Right ventricle myocardium superior (tissue), 1 donor: ENCODE data around the gene AMBRA1. TPM values are rescaled to one million over a fixed set of nuclear protein-coding genes. Genes with fewer than 3 reads are reported as not detected.

ENCODE experiments used
- ATAC-seq: fragments of 200-7000 bp; cut with Tn5 transposase; one replicate; pipeline ENCODE4 v1.9.1; 2020; ENCODE audit warnings: mild to moderate bottlenecking; ENCODE audit not compliant: poor library complexity
- DNase-seq: peaks from one replicate; pipeline ENCODE4 v3.0.0-alpha.2; 2020
- intact Hi-C: fragments of 100-400 bp; cut with DNase I; formaldehyde crosslinking; loops from one replicate; pipeline ENCODE4 v1.11.2; 2022
- long read RNA-seq: library from polyadenylated mRNA; unstranded; transcript quantifications from one replicate; pipeline ENCODE4 v2.0.0, GENCODE V29; 2021
- total RNA-seq: library from RNA; stranded (reverse); fragmentation: NEBNext Ultra II Directional; extraction: Animal tissue kit (Norgen Biotek cat#: 25700); gene quantifications from one replicate; pipeline ENCODE4 v1.2.1, GENCODE V29; 2021
- donor health status: DM: no; HTN: yes; CAD: no; lungs with severe emphysema.

Gene AMBRA1, protein sequence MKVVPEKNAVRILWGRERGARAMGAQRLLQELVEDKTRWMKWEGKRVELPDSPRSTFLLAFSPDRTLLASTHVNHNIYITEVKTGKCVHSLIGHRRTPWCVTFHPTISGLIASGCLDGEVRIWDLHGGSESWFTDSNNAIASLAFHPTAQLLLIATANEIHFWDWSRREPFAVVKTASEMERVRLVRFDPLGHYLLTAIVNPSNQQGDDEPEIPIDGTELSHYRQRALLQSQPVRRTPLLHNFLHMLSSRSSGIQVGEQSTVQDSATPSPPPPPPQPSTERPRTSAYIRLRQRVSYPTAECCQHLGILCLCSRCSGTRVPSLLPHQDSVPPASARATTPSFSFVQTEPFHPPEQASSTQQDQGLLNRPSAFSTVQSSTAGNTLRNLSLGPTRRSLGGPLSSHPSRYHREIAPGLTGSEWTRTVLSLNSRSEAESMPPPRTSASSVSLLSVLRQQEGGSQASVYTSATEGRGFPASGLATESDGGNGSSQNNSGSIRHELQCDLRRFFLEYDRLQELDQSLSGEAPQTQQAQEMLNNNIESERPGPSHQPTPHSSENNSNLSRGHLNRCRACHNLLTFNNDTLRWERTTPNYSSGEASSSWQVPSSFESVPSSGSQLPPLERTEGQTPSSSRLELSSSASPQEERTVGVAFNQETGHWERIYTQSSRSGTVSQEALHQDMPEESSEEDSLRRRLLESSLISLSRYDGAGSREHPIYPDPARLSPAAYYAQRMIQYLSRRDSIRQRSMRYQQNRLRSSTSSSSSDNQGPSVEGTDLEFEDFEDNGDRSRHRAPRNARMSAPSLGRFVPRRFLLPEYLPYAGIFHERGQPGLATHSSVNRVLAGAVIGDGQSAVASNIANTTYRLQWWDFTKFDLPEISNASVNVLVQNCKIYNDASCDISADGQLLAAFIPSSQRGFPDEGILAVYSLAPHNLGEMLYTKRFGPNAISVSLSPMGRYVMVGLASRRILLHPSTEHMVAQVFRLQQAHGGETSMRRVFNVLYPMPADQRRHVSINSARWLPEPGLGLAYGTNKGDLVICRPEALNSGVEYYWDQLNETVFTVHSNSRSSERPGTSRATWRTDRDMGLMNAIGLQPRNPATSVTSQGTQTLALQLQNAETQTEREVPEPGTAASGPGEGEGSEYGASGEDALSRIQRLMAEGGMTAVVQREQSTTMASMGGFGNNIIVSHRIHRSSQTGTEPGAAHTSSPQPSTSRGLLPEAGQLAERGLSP (N-terminal part only)
- 12.3 TPM for total RNA-seq
- long read RNA-seq, full-length matches to known transcripts = 1 of 17 reads
- long read RNA-seq, partial matches to known transcripts = 6 of 17 reads
- long read RNA-seq, other reads (novel, unspliced or antisense) = 10 of 17 reads

- intact Hi-C loops = no loop called here
- peak; percentile 92 for DNase-seq
- ATAC-seq = peak; percentile 94
These were observed at the start of gene AMBRA1 for GRCh38 chr11:46593550-46594373. TSS of gene AMBRA1 (minus strand) at chr11:46594023. CDS start at chr11:46548380, 45,643 bp downstream.

- DNase-seq (no peak), ATAC-seq (no peak)
- intact Hi-C loops = no loop called here
These were observed 49.7 kb upstream of the AMBRA1 start for GRCh38 chr11:46643531-46643930.

DNA sequence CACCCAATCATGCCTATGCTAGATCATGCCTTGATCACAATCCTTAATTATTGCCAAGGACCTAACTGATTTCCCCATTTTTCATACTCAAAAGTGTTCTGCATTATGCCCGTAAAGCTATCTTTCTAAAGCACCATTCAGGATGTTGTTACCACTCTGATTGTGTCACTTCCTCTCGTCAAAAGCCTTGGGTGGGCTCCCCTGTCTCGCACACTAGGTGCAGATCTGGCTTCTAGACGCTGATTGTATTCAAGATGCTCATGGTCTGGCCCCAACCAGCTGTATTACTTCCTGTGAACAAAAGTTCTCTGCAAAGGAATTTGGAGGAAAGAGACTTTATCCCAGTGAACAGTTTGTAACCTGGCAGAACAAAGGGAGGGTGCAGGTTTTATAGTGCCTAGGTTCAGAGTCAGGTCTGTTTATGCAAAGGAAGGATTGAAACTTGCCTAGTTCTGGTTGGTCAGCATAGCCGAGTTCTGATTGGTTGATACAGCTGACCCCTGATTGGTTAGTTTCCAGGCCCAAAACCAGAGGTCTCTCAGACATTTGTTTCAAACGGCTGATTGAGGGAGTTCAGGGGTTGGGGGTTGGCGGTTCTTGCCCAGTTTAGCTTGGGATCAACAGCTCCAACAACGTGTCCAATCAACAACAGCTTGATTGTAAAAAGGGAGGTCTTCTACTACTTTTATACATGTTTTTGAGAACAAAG is 49.0 kb upstream of the AMBRA1 start:
- DNase-seq (no peak), ATAC-seq (no peak)
- intact Hi-C loops = no loop called here

DNA sequence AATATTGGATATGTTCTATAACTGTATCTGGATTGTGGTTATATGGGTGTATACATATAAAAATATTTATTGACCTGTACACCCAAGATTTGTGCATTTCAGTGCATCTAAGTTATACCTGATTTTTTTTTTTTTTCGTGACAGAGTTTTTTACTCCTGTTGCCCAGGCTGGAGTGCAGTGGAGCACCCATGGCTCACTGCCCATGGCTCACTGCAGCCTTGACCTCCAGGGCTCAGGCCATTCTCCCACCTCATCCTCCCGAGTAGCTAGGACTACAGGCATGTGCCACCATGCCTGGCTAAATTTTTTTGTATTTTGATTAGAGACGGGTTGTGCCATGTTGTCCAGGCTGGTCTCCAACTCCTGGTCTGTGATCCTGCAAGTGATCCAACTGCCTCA is 47.8 kb upstream of the AMBRA1 start:
- no peak for DNase-seq
- ATAC-seq = no peak
- intact Hi-C loops = no loop called here

- intact Hi-C loops = no loop called here
- ATAC-seq (no peak), DNase-seq (no peak)
These were observed 46.4 kb upstream of the AMBRA1 start for GRCh38 chr11:46640036-46640788.

DNA sequence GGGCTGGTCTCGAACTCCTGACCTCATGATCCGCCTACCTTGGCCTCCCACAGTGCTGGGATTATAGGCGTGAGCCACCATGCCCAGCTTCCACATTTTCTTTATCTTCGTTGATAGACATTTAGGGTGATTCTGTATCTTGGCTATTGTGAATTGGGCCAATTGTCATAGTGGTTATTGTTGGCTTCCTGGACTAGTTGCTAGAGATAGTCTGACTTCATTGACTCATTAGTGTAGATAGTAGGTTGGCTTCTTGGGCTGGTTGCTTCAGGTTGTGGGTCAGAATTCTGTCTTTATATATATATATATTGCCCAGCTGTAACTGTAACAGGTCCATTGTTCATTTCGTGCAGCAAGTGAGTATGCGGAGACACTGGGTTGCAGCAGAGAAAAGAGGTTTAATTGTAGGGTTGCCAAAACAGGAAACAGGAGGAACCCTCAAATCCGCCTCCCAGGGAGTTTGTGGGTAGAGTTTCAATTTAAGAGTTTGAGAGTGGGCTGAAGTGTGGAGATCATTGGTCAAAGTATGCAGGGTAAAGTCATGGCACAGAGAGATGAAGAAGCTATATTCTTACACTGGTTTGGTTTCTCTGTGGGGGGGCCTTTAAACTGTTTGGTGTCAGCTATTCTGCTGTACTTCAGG is 45.5 kb upstream of the AMBRA1 start:
- intact Hi-C loops = no loop called here
- no peak for DNase-seq
- no peak for ATAC-seq

GRCh38 chr11:46637546-46637945 is 43.7 kb upstream of the AMBRA1 start:
- DNase-seq = no peak
- intact Hi-C loops = no loop called here
- no peak for ATAC-seq

DNA sequence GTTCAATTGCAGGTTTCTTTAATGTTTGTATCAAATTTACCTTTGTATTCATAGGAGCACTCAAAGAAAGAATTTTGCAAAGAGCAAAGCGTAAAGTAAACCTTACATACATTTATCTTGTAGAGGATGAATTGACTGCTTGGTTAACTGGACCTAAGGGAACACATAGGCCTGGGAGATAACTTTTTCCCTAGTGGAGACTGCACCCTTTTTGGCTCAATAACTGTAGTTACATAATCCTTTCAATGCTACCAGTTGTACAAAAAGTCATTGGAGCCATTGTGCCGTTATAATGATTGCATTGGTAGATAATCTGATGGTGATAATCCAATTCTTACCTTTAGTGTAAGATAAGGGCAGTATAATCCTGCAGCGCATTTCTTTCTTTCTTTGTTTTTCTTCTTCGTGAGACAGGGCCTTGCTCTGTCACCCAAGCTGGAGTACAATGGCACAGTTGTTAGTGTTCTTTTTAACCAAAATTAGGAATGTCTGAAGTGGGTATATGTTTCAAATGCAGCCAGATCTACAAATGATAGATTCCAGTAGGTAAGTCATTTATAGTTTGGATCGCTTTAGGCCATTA is 41.8 kb upstream of the AMBRA1 start:
- DNase-seq = no peak
- intact Hi-C loops = no loop called here
- no peak for ATAC-seq

DNA sequence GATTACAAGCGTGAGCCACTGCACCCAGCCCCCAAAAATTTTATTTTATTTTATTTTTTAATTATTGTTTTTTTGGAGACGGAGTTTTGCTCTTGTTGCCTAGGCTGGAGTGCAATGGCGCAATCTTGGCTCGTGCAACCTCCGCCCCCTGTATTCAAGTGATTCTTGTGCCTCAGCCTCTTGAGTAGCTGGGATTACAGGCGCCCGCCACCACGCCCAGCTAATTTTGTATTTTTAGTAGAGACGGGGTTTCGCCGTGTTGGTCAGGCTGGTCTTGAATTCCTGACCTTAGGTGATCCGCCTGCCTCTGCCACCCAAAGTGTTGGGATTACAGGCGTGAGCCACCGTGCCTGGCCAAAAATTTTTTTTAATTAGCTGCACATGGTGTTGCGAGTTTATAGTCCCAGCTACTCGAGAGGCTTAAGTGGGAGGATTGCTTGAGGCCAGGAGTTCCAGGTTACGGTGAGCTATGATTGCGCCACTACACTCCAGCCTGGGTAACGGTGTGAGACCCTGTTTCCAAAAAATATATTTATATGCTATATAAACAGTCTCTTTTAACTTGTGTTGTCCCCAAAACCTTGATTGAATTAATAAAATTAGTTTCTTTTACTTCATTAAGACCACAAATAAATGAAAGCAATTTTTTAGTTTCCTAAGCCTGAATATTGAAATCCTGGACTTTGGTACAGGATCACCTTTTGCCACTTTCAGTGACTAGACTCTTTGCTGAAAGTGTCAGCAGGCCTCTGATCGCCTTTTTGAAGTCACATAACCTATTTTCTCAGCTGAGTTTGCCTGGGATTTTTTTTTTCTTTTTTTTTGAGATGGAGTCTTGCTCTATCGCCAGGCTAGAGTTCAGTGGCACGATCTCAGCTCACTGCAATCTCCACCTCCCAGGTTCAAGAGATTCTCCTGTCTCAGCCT is 39.7 kb upstream of the AMBRA1 start:
- no peak for ATAC-seq
- intact Hi-C loops = no loop called here

GRCh38 chr11:46632502-46632901 is 38.7 kb upstream of the AMBRA1 start:
- no peak for ATAC-seq
- intact Hi-C loops = no loop called here
- DNase-seq = no peak

More for the DNA sequence above, 39.7 kb upstream of the AMBRA1 start:
- no peak for DNase-seq

- ATAC-seq (no peak), DNase-seq (no peak)
- intact Hi-C loops = no loop called here
These were observed 37.9 kb upstream of the AMBRA1 start for GRCh38 chr11:46631676-46632075.

- DNase-seq (no peak), ATAC-seq (no peak)
- intact Hi-C loops = no loop called here
These were observed 36.4 kb upstream of the AMBRA1 start for GRCh38 chr11:46630237-46630636.

DNA sequence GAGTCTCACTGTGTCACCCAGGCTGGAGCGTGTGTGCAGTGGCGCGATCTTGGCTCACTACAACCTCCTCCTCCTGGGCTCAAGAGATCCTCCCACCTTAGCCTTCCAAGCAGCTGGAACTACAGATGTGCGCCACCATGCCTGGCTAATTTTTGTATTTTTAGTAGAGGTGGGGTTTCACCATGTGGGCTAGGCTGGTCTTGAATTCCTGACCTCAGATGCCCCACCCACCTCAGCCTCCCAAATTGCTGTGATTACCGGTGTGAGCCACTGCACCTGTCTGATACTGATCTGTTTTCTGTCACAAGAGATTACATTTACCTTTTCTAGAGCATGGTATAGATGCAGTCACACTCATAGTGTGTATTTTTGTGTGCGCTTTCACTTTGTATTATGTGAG is 35.1 kb upstream of the AMBRA1 start:
- no peak for ATAC-seq
- intact Hi-C loops = no loop called here
- no peak for DNase-seq

GRCh38 chr11:46625406-46625805 is 31.6 kb upstream of the AMBRA1 start:
- intact Hi-C loops = no loop called here
- ATAC-seq = no peak
- no peak for DNase-seq

DNA sequence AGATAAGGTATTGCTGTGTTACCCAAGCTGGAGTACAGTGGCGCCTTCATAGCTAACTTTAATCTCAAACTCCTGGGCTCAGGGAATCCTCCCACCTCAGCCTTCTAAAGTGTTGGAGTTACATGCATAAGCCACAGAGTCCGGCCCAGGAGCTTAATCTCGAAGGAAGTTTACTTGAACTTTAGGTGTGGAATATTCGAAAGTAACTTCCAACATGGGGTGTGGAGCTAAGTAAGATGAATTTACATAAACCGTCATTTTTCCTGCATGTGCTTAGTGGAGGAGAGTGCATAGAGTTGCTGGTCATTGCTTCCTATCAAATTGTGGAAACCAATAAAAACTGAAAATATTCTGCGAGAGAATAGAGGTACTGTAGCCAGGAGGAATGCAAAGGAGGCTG is 25.0 kb upstream of the AMBRA1 start:
- ATAC-seq (no peak), DNase-seq (no peak)
- intact Hi-C loops = loop anchor here (10.0 kb wide), 1 partner anchor 76 kb away; no protein-coding TSS in a partner anchor
